SK-N-MC (cell line): Measurements from ENCODE around the gene ABRAXAS1.

ENCODE experiments used
- EZH2 ChIP-seq: fragments of 200-600 bp; sonication (generic); IDR thresholded peaks from one replicate; pipeline ENCODE4 v1.6.1; 2017; ENCODE audit warnings: antibody characterized with exemption
- FOXP2 ChIP-seq: optimal IDR thresholded peaks from 2 replicates; pipeline ENCODE3; 2011; ENCODE audit warnings: mild to moderate bottlenecking, moderate library complexity; ENCODE audit not compliant: insufficient read depth; ENCODE audit errors: extremely low read length, control extremely low read depth
- POLR2AphosphoS5 ChIP-seq: IDR thresholded peaks from 2 replicates; pipeline ENCODE4 v1.6.1; 2012; ENCODE audit warnings: mild to moderate bottlenecking, low read depth, low read length, borderline replicate concordance

- TF ChIP-seq POLR2AphosphoS5 (no peak), EZH2 (no peak), FOXP2 (no peak)
These were observed 20.1 kb upstream of the ABRAXAS1 start for GRCh38 chr4:83504996-83505395.
